CD4-positive, alpha-beta T cell treated with Interleukin-2 at 100 ng/mL for 4 hours (primary cell): ENCODE data around the gene RREB1.
A peak's percentile ranks its signal among the peaks of the same experiment; 100 is the strongest.

Source experiments
- DNase-seq: peaks from one replicate; pipeline ENCODE4 v3.0.0-alpha.2; 2020; ENCODE audit warnings: low spot score

The RREB1 gene

GRCh38 chr6:7100072-7100752 is 7.5 kb upstream of the RREB1 start:
- no peak for DNase-seq

- DNase-seq = no peak
Observed at GRCh38 chr6:7100753-7101081, 7.0 kb upstream of the RREB1 start.

GRCh38 chr6:7101290-7101689 is 6.5 kb upstream of the RREB1 start:
- no peak for DNase-seq

- DNase-seq = no peak
Observed at GRCh38 chr6:7104752-7105151, 3.0 kb upstream of the RREB1 start.

- DNase-seq = no peak
Observed at GRCh38 chr6:7106215-7106751, 1.5 kb upstream of the RREB1 start.

GRCh38 chr6:7106752-7107577 is 796 bp upstream of the RREB1 start:
- DNase-seq = peak; percentile 73

GRCh38 chr6:7108196-7108963 is 619 bp downstream of the RREB1 start:
- DNase-seq = peak; percentile 41

GRCh38 chr6:7108964-7109836 is 1.4 kb downstream of the RREB1 start:
- peak; percentile 31 for DNase-seq

- DNase-seq = no peak
Observed at GRCh38 chr6:7110092-7110792, 2.5 kb downstream of the RREB1 start.

- no peak for DNase-seq
Observed at GRCh38 chr6:7111095-7111690, 3.4 kb downstream of the RREB1 start.

GRCh38 chr6:7112171-7112570 is 4.4 kb downstream of the RREB1 start:
- no peak for DNase-seq

- peak; percentile 32 for DNase-seq
Observed at GRCh38 chr6:7112741-7113313, 5.1 kb downstream of the RREB1 start.

GRCh38 chr6:7114744-7115458 is 7.1 kb downstream of the RREB1 start:
- no peak for DNase-seq

GRCh38 chr6:7115543-7116231 is 7.9 kb downstream of the RREB1 start:
- DNase-seq = no peak

GRCh38 chr6:7119272-7119801 is 11.6 kb downstream of the RREB1 start:
- DNase-seq = no peak

- DNase-seq = no peak
Observed at GRCh38 chr6:7121700-7122241, 14.0 kb downstream of the RREB1 start.

- no peak for DNase-seq
Observed at GRCh38 chr6:7122684-7123083, 14.9 kb downstream of the RREB1 start.

GRCh38 chr6:7124114-7124513 is 16.4 kb downstream of the RREB1 start:
- DNase-seq = no peak
